ELR (cell line): ENCODE measurements around the gene KCND2.

ENCODE experiments used
- DNase-seq: peaks from one replicate; pipeline ENCODE4 v3.0.0-alpha.2; 2015; ENCODE audit warnings: low read depth

KCND2 gene

DNA sequence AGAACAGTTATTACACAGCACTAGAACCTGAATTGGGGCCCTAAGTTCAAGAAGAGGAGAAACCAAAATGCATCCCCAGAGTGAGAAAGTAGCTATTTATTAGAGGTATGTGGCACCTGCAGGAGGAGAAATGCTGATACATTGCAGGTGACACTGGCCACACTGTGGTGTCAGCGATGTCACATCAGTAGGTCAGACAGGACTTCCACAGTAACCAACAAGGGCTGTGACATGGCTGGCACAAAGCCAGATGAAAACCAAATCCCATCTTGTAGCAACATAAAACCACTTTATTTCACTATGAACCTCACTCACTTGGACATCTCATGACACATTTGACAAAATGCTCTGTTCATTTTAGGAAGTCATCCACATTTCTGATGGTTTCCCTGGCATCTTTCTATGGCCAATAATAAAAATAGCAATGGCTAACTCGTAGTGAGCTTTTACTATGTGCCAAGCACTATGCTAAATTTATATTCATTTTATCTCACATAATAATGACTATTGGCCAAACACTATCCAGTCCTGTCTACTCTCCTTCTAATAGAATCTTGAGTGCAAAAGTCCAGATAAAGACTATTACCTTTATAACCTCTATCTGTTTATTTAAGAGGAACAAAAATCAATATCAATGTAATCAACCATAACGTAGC is 430.7 kb downstream of the KCND2 start:
- DNase-seq: no peak

DNA sequence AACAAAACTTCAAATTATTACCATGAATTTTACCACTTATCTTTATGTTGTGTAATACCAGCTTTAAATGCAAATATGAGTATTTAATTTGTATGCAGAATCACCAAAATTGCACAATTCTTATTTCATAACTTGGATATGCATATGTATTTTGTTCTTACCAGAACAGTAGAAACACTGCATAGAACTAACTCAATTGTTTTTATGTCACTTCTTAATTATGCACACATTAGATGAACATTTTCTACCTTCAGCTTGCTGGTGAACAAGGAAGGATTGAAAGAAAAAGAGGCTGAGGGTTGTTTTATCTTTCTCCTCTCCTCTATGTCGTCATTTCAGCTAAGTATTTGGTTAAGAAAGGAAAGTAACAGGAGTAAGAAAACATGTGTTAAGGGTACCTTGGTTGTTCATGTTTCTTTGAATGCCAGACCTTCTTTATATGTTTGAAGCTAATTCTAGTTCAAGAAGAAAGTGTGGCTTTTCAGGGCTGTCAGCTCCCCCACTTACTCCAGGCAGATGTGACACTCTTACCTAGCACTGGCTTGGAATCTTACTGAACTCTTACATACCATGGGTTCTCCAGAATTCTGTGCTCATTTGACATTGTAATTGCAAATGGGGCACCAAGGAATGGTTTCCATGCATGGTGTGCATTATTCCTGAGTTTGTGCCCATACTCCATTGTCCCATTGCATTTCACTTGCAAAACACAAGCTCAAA is 436.4 kb downstream of the KCND2 start:
- no peak for DNase-seq

DNA sequence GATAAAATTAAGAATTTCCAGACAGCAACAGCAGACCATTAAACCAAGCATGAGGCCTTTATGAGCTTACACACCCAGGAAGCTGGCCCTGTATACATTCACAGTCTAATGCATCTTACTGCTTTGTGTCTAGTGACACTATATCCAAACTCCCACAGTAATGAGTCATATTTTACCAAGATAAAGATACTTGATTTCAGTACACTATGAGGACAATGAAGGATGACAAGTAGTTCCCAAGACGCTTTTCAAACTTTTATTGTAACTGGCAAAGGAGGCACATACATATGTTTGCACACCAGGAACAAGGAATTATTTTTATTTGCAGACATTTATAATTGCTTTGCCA is 437.0 kb downstream of the KCND2 start:
- DNase-seq: no peak

DNA sequence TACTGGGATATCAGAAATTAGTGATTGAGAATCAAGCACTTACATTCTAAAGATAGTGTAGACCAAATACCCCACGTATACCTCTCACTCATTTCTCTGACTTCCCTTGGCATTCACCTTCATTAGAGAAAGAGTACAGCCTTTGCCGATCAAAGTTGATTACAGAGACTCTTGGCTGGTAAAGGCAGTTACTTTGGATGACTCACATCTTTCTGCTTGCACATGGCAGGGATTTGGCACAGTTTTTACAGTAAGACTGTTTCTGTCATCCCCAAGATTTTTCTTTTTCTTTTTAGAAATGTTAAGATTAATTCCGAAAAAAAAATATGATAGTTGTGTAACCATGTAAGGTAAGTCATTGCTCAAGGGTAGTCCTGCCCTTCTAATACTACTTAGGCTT is 442.0 kb downstream of the KCND2 start:
- DNase-seq: no peak

DNA sequence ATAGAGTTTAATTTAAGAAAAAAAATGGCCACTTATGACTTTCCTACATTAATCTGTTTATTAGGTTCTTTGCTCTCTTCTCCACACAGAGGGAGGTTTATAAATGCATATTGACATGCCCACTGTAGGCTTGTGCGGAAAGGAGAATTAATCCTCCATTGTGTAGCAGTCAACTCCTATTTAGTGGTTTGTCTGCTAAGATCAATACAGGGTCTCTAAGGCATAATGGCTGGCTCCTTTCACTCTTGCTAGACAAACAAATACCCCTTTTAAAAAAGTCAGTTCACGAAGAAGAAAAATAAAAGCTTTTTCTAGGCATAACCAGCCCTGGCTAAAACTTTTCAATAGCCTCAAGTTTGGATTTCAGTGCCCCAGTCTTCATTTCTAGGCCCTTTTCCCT is 443.3 kb downstream of the KCND2 start:
- no peak for DNase-seq

DNA sequence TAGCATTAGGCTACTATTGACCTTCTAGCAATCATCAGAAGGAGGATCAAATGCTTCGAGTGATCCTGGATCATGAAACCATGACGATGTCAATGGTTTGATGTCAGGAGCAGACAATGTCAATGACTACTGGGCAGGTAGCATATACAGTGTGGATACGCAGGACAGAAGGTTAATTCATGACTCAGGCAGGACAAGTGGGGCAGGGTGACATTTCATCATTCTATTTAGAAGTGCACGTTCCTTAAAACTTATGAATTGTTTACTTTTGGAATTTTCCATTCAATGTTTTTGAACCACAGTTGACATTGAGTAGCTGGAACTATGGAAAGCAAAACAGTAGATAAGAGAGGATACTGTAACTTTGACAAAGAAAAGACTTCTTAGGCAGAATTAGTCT is 444.2 kb downstream of the KCND2 start:
- no peak for DNase-seq

DNA sequence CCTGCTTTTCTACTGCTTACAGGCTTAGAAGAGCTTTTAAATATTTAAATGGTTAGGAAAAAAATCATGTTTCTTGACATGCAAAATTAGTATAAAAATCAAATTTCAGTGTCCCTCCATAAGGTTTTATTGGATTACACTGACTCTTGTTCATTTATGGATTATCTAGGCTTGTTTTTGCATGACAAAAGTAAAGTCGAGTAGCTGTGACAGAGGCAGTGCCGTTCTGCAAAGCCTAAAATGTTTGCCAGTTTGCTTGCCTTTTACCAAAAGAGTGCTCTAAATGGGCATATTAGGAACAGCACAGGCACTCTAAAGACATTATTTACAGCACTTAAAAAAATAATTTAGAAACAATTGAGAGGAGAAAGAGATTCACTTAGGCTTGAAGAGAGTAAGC is 445.4 kb downstream of the KCND2 start:
- no peak for DNase-seq

DNA sequence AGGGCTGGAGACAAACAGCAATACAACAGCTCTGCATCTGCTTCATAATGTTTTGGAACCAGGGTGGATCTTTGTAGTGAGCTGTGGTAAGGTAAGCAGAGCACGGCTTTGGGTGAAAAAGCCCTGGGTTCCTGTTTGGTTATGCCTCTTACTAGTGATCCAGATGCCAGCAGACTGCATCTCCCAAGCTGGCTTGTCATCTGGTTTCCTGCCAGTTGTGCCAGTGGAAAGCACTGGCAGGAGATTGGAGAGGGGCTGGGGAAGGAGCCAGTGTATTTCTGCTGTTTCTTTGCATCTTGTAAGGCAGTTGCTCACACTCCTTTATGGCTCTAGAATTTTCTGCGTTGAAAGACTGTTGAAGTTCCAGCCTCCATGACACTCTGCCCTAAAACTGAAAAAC is 447.3 kb downstream of the KCND2 start:
- DNase-seq: no peak

DNA sequence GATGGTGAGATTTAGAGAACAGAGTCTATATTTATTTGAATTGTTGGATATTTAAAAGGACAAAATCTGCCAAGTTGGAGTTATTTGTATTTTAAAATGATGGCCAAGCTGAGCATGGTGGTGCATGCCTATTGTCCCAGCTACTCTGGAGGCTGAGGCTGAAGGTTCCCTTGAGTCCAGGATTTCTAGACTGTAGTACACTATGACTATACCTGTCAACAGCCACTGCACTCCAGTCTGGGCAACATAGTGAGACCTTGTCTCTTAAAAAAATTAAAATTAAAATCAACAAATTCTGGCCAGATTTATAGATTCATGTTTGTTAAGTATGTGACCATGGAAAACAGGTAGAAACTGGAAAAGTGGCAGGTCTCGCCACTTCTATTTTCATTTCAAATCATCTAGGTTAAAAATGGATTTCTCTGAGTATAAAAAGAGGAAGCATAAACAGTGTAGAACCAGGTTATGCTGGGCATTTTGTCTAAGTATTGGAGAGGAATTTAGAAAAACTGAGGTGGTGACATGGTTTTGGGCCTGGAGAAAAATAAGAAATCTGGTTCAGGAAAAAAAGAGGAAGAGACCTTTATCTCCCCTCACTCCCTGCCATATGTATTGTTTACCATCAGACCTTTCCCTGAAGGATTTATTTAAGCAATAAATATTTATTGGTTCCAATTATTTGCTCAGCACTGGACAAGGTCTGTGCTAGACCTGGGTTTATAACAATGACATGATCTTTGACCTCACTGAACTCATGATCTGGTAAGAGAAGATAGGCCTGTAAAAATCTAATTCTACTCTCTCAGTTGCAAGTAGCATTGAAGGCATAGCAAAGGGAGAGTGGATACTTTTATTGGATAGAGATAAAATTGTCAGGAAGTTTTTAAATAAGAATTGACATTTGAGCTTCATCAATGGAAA is 450.8 kb downstream of the KCND2 start:
- no peak for DNase-seq

DNA sequence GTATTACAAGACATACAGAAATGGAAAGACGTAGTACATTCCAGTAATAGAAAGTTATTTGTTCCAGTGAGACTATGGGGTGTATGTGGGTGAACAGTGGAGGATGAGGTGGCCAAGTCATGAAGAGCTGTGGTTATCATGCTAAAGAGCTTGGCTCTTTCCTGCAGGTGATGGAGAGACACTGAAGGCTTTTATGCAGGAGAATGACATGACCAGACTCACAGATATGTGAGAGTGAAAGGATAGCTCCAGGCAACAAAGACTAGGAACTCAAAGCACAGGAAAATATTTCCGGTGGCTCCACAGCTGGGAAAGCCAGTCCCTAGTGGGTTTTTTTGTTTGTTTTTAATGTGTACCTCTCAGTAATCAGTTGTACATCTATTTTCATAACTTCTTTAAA is 451.5 kb downstream of the KCND2 start:
- DNase-seq: no peak

DNA sequence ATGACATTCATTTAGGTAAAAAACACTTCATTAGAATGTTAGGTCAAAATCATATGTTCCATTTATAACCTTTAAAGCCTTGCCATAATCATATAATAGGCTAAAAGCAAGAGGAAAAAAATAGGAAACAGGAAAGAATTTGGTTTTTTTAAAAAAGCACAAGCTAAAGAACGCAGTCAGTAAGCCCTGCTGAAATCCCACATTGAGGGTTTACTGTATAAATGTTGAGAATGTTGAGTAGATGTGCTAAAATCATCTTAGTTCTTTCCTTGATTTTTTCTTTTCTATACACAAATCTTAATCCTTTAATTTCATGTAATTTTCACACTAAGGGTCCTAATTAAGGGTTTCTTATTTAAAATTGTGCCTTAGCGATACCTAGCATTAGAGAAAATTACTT is 452.0 kb downstream of the KCND2 start:
- DNase-seq: no peak

DNA sequence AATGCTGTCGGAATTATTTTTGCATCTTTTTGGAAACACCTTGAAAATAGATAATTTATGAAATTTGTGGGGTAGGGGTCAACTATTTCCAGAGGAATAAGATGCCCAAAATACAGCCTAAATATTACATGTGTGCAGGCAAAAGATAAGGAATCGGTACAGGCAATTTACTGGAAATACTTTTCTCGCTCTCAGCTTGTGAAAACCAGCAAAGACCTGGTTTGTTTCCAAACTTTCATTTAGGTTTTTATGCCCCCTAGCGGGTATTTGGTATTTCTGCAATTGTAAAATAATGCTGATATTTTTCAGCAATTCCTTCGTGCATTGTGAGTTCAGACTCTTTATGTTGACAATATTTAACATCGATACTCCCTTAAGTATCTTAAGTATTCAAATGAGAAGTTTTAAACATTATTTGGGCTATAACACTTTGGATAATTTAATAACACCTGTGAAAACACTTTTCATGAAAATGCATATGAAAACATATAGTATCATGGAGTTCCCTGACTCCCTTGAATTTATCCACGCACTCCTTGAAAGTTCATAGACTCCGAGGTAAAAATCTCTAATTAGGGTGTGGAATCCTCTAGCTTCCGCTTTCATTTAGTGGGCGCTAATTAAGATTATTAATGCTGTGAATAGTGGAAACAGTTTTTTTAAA is 452.5 kb downstream of the KCND2 start:
- DNase-seq: peak; percentile 62

DNA sequence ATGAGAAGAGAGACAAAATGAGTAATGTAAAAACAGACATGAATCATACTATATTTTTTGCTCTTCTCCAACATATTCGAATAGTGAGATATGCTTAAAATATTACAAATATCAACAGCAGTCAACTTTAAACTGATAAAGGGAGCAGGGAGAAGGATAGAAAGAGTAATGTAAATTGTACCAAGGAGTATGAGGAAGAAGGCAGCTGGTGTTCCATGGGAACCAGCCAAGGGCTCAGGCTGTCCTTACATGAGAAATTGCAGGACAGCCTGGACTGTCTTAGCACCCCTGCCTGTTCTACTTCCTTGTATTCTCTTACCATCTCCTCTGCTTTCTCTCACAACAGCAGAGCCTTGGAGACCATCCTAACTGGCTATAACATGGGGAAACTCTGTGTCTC is 456.3 kb downstream of the KCND2 start:
- no peak for DNase-seq

DNA sequence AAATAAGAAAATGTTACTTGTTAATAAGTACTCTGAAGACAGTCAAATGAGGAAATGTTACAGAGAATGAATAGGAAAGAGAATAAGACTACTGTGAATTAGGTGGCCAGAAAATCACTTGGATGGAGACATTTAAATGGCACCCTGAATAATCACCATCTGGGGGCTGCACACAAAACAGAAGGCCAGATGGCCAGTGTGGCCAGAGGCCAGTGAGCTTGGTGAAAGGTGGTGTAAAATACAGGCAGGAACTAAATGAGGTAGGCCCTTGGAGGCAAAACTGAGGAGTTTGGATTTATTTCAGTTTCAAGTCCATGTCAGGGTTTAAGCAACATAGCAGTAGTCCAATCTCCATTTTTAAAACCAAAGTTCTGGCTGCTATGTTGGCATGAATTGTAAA is 458.3 kb downstream of the KCND2 start:
- DNase-seq: no peak

DNA sequence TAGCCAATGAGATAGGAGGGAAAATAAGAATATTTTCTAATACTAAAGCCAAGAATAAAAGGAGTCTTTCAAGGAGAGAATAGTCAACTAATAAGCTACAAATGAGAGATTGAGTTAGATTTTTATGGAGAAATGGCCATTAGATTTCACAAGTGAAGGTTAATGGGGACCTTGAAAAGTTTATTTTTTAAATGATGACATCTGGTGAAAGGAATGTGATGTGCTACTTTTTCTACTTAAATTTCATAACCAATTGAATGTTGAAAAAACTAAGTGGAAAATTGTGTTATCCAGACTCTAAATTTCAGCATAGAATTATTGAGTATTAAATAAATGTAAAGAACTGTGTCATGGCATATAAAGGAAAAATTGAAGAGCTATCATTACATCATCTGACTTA is 459.3 kb downstream of the KCND2 start:
- no peak for DNase-seq

DNA sequence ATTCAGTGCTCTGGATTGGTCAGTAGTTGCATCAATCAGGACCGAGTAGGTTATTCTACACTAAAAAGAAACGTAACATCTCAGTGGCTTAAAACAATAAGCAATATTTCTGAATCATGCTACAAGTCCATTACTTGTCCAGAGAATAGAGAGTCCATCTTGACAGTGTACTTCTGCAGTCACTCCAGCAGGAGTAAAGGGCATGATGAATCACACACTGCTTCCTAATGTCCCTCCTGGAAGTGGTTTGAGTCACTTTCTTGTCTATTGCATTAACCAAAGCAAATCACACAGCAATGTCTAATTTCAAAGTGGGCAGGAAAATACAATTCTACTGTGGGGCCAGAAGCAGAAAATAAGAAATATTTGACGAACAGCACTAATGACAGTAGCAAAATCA is 460.2 kb downstream of the KCND2 start:
- DNase-seq: peak; percentile 66

DNA sequence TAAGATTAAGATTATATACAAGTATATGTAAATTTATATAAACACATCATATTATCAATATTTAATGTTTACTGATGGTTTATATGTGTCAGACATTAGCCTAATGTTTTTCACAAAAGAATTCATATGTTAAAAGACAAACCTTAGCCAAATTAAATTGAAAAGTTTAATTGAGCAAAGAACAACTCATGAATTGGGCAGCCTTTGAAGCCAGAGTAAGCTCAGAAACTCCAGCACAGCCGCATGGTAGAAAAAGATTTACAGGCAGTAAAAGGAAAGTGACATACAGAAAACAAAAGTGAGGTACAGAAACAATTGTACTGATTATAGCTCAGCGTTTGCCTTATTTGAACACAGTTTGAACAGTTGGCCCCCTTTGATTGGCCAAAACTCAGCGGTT is 460.9 kb downstream of the KCND2 start:
- DNase-seq: no peak

DNA sequence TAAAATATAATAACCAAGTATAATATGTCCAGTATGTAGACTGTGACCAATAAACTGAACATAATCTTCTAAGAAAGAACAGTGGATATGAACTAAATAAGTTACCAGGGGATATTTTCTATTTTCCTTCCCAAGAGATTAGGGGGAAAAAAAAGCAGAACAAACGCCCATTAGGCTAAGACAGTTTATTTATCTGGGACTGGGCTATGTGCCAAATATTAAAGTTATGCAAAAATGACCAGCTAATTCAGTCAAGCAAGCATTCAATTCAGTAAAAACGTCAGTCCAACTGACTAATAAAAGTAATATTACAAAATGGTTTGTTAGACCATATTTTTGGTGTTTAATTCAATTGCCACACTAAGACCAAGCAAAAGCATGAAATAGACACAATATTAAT is 462.8 kb downstream of the KCND2 start:
- no peak for DNase-seq

DNA sequence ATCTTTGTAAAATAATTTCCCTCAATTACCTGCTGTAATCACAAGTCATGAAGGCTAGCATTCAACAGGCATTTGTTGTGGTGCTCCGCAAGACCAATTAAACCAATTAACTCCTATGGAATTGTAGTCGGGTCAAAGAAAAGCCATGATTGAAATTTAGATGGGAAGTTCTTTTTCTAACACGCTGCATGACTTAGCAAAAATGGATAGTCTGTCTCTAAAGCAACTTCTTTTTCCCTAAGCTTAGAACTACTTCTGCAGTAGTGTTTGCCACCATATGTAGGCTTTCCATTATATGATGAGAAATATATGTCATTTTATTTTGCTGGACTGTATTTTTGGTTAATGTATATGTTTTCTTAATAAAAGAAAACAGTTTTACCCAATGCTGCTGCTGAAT is 465.8 kb downstream of the KCND2 start:
- no peak for DNase-seq

DNA sequence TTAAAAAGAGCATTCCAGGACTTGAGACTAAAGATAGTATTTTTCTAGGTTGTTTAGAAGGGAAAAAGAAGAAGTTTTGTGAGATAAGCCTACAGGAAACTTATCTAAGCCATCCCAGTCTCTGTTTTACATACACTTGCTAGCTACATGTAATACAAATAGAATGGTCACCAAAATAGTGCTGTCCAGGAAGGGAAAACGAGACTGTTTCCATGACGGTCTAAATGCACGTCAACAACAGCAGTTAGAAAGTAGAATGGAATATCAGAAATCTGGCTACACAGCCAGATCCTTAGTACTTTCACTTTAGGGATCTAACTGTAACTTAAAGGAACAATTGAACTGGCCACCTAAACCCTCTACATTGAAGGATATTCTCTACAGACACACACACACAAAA is 467.4 kb downstream of the KCND2 start:
- DNase-seq: no peak

DNA sequence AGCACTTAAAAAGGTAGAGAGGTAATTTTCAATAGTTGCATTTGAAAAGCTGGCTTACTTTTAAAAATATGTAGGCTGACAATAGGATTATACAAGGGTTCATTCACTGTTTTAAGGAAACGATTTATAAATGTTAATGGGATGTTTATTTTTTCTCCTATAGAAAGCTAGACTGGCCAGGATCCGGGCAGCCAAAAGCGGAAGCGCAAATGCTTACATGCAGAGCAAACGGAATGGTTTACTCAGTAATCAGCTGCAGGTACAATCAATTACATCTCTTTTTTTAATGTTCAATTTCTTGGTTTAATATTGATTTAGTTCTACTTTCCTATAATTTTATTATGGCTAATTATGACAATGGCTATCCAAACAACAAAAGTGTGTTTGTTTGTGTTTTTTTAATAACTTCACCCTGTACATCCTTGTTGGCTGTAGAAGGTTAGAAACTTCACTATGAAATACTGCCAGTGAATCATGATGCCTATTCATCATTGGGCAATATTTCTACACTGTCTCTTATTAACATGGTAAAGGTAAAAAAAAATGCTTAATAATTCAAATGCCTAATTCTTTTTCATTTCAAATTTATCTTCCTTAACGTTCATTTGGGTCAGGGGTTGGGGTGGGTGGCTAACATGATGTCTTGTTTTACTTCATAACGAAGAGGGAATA is 468.5 kb downstream of the KCND2 start:
- no peak for DNase-seq

DNA sequence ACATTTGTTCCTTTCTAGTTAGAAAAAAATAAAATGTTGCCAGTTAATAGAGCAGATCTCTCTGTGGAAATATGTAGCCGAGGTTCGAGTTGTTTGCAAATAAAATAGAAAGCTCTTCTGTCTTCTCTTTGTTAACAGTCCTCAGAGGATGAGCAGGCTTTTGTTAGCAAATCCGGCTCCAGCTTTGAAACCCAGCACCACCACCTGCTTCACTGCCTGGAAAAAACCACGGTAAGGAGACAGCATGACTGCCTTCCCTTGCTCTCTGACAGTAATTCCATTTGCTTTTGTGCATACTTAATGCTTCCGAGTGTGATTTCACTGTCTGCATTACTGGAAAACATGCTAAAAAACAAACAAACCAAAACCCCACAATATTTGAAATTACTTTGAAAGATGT is 469.4 kb downstream of the KCND2 start:
- no peak for DNase-seq
